Spinal cord (tissue), 10 donors: ENCODE results near the gene ARHGAP15. TPM values are rescaled to one million over a fixed set of nuclear protein-coding genes. Genes with fewer than 3 reads are reported as not detected.
A peak's percentile ranks its signal among the peaks of the same experiment; 100 is the strongest.

Experiments
- DNase-seq, 6 donors: peaks; one replicate each; pipeline versions ENCODE4 v3.0.0 to v3.0.0-alpha.2; 2013 to 2015; ENCODE audit warnings: low spot score in 6 of 6, low read depth in 4 of 6
- H3K27ac ChIP-seq: one replicate; pipeline ENCODE4 v1.5.1; 2013; ENCODE audit warnings: low read depth, low read length, control low read depth
- H3K27me3 ChIP-seq: one replicate; pipeline ENCODE4 v1.6.1; 2013; ENCODE audit warnings: low read length; ENCODE audit not compliant: control insufficient read depth, insufficient read depth
- H3K36me3 ChIP-seq: one replicate; pipeline ENCODE4 v1.6.1; 2013; ENCODE audit warnings: low read length; ENCODE audit not compliant: control insufficient read depth, insufficient read depth
- H3K4me1 ChIP-seq: one replicate; pipeline ENCODE4 v1.6.1; 2013; ENCODE audit warnings: low read length; ENCODE audit not compliant: control insufficient read depth, insufficient read depth
- H3K4me3 ChIP-seq: one replicate; pipeline ENCODE4 v1.5.1; 2013; ENCODE audit warnings: low read depth, low read length, control low read depth
- H3K9me3 ChIP-seq: one replicate; pipeline ENCODE4 v1.6.1; 2013; ENCODE audit warnings: low read length; ENCODE audit not compliant: control insufficient read depth, insufficient read depth
- WGBS: methylation state at CpG from one replicate; pipeline ENCODE4 v1.1.5; 2013; ENCODE audit warnings: missing lambda C conversion rate; ENCODE audit not compliant: insufficient coverage; 5-methylcytosine and 5-hydroxymethylcytosine counted together
- polyA plus RNA-seq, 2 donors: library from polyadenylated mRNA; unstranded; fragments of 120-200 nt; gene quantifications; one replicate each; pipeline ENCODE4 v1.2.1, GENCODE V29; 2013; ENCODE audit not compliant: insufficient read length in 2 of 2
- total RNA-seq, 2 donors: library from RNA; depleted of rRNA in 1 of 2; stranded (reverse); fragments of 120-200 nt in 1 of 2; fragments of >200 nt in 1 of 2; gene quantifications; one replicate each; pipeline versions ENCODE4 v1.2.3 to v1.2.4, GENCODE V29; 2013 to 2014
- donor health status: healthy.

ARHGAP15 gene
- total and polyA plus RNA-seq, 4 donors = 6.3 to 53.1 (median 12.5) TPM

DNA sequence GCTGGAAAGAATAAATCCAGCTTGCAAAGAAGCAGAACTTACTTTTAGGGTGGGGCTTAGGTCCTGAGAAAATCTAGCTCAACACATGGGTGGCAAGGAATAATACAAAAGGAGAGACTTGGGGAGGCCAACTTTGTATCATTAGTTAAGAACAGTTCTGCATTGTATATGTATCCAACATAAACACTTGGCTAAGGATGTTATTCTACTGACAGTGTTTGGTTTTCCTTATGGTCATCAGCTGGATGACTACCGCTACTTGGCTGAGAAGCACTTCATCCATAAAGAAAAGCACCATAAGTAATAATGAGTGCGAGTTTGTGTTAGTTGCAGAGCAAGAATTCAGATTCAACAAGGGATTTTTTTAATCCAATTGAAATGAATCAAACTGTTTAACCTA is 614.9 kb downstream of the ARHGAP15 start:
- DNase-seq = peak in 1 of 6 donors; percentile 36
- Histone ChIP-seq H3K27ac (no peak overlapping the region), H3K4me3 (no peak overlapping the region), H3K9me3 (no peaks in the 10 kb centered on the region), H3K27me3 (no peaks in the 10 kb centered on the region), H3K4me1 (no peaks in the 10 kb centered on the region), H3K36me3 (no peaks in the 10 kb centered on the region)
- WGBS = no CpG with 5 or more reads among the region's 2 CpGs

DNA sequence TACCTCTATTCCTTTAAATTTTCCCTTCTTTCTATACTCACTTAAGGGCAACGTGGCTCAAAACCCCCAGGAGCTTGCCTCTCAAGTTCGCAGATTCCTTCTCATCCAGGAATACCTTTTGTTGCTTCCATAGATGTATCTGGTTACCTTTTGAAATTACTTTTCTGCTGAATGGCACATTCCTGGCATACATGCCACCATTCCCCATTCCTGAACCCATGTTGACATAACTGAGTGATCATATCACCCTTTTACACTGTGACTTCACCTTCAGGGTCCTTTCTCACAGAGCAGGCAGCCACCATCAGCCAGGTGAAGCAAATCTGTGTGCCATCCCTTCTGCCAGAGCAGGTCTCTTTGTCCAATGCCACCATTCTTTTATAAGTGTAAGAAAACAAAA is 615.8 kb downstream of the ARHGAP15 start:
- Histone ChIP-seq H3K4me1 (no peaks in the 10 kb centered on the region), H3K4me3 (no peak overlapping the region), H3K9me3 (no peaks in the 10 kb centered on the region), H3K36me3 (no peaks in the 10 kb centered on the region), H3K27me3 (no peaks in the 10 kb centered on the region), H3K27ac (no peak overlapping the region)
- DNase-seq = no peak
- 81% methylated on average over 2 of the region's 2 CpGs for WGBS

DNA sequence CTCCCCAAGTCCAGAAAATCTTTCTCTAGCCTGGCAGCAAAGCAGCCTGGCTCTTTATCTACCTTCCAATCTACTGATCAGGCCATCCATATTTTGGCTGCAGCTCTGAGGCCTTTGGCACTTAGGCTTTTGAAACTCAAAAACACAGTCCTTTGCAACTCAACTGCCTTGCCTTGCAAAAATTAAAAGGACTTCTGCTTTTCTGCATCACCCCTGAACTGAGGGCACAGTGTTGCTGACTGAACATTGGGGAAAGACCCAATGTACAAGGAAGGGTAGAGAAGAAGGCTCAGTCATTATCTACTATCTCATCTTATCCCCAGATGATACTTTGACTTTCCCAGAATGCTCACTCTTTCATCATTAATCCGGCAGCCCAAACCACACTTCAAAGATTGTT is 625.5 kb downstream of the ARHGAP15 start:
- Histone ChIP-seq H3K27ac (no peak overlapping the region), H3K36me3 (no peaks in the 10 kb centered on the region), H3K4me1 (no peaks in the 10 kb centered on the region), H3K27me3 (no peaks in the 10 kb centered on the region), H3K4me3 (no peak overlapping the region), H3K9me3 (no peaks in the 10 kb centered on the region)
- 86% methylated on average over 1 of the region's 1 CpG for WGBS
- DNase-seq = no peak

DNA sequence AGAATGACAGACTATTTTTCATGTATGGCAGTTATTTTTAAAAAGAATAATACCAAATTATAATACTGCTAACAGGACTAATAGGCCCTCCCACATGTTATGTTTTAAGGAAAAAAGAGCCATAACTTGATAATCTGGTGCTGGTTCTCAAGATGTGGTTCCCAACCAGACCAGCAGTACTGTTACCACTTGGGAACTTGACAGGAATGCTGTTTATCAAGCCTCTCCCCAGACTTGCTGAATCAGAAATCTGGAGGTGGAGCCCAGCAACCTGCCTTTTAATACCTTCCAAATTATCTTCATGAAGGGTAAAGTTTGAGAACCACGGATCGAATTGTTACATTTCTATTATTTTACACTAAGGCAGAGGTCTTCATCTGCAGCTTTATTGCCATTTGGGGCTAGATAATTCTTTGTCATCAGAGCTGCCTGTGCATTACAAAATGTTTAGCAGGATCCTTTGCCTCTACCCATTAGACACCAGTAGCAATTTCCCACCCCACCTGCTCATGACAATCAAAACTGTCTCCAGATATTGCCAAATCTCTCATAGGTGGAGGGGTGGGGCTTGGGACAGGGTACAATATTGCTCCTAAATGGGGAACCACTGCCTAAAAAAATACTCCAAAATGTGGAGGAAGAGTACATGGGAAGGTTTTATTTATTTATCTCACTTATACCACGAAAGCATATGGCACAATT is 629.6 kb downstream of the ARHGAP15 start:
- Histone ChIP-seq H3K4me1 (no peaks in the 10 kb centered on the region), H3K9me3 (no peaks in the 10 kb centered on the region), H3K27ac (no peak overlapping the region), H3K27me3 (no peaks in the 10 kb centered on the region), H3K36me3 (no peaks in the 10 kb centered on the region), H3K4me3 (no peak overlapping the region)
- no peak for DNase-seq
- 80% methylated on average over 1 of the region's 3 CpGs for WGBS

DNA sequence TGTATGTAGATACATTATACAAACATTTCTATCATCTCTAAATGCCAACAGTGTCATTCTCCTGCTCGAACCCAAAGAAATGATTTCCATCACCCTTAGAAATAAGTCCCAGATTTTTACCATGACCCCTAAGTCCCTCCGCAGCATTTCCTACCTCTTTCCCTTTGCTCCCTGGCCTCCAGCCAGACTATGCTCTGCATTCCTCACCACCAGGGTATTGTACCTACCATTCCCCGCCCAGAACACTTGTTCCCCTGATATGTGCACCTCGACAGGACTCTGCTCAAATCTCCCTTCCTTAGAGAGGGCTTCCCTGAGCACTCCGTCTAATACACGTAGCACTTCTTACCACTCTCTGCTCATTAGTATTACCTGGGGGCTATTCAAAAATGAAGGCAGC is 630.2 kb downstream of the ARHGAP15 start:
- H3K4me1 ChIP-seq = no peaks in the 10 kb centered on the region
- H3K27me3 ChIP-seq = no peaks in the 10 kb centered on the region
- no peaks in the 10 kb centered on the region for H3K36me3 ChIP-seq
- no peak overlapping the region for H3K4me3 ChIP-seq
- no peak for DNase-seq
- no peaks in the 10 kb centered on the region for H3K9me3 ChIP-seq
- H3K27ac ChIP-seq = no peak overlapping the region
- WGBS = 61% methylated on average over 6 of the region's 6 CpGs

DNA sequence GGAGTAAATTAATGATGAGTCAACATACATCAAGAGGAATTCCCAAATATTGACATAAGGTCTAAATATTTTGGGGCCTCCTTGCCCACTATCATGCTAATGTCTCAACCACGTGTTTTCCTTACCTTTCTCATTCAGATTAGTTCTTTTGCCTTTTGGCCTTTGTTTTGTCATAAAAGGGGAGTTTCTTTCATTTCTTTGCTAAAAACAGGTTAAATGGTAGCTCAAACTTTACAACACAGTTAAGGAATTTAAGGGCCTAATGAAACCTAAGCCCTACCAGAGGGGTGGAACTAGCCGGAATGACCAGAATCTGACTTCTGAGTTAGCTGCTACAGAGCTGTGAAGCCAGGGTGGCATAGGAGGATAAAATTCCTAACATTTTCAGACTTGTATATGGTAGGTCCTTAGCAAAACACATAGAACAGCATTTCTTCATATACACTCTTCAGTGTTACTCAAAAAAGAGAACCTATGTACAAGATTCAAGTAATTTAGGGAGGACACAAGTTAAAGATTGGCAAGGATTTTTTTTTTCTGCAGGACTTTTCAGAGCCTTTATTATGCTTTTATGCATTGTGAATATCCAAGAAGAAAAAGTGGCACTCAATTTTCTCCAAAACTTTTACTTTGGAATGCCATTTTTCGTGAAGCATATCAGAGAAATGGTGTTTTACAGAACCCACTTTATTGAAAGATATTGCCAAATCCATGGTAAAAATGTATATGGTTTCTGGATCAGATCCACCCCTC is 633.1 kb downstream of the ARHGAP15 start:
- no CpG with 5 or more reads among the region's 3 CpGs for WGBS
- Histone ChIP-seq H3K9me3 (no peaks in the 10 kb centered on the region), H3K36me3 (no peaks in the 10 kb centered on the region), H3K27ac (no peak overlapping the region), H3K27me3 (no peaks in the 10 kb centered on the region), H3K4me3 (no peak overlapping the region), H3K4me1 (no peaks in the 10 kb centered on the region)
- no peak for DNase-seq

DNA sequence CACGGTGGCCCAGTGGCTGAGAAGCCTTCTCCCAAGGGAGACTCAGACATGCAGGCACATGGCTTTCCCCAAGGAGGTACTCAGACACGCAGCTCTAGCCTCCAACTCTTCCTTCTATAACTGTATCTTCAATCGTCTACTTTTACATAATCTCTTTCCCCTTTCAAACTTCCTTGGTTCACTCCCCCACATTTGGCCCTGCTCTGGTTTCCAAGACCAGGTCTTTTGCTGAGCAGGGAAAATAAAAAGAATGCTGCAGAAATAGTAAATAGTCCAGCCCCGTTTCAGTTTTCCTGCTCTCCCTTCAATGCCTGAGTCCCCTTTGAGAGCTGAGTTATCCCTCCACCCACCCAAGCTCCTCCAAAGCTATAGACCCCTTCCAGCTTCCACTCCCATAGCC is 635.0 kb downstream of the ARHGAP15 start:
- DNase-seq = no peak
- 67% methylated on average over 4 of the region's 4 CpGs for WGBS
- no peaks in the 10 kb centered on the region for H3K27me3 ChIP-seq
- no peaks in the 10 kb centered on the region for H3K9me3 ChIP-seq
- no peaks in the 10 kb centered on the region for H3K36me3 ChIP-seq
- no peaks in the 10 kb centered on the region for H3K4me1 ChIP-seq
- H3K27ac ChIP-seq = no peak overlapping the region
- no peak overlapping the region for H3K4me3 ChIP-seq

DNA sequence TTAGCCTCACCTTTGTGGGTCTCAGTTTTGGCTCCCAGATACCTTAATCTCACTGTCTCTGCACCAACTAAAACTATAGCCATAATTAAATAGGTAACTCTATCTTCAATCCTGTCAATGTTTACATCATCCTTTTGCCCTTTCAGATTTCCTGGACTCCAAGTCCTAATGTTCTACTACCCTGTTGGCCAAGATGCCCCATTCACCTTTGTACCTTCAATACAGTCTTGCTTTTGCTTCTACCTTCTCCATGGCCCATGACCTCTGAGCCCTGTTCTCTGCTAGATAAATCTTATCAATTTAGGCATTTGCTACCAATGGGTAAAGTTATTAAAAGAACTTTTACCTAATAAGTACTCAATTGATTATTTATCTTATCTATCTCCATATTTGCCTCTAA is 635.5 kb downstream of the ARHGAP15 start:
- no peak overlapping the region for H3K4me3 ChIP-seq
- no peak for DNase-seq
- H3K9me3 ChIP-seq = no peaks in the 10 kb centered on the region
- H3K27ac ChIP-seq = no peak overlapping the region
- no peaks in the 10 kb centered on the region for H3K27me3 ChIP-seq
- no peaks in the 10 kb centered on the region for H3K36me3 ChIP-seq
- no peaks in the 10 kb centered on the region for H3K4me1 ChIP-seq

DNA sequence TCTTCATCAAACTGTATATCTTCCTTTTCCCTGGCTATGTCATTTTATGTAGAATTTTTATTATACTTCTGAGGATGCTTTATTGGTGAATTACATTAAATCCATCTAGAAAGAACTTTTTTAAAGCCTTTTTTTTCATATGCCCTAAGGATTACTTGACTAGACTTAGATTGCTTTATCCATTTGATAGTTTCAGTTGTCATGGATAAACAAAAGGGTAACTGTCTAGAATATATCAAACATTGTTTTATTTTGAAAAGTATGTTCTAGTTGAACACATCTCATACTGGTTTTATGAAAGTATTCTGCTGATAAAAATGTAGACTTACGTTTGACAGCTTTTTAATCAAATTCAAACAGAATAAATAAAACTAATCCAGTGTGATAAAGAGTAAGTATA is 639.8 kb downstream of the ARHGAP15 start:
- H3K27me3 ChIP-seq = no peaks in the 10 kb centered on the region
- H3K4me3 ChIP-seq = no peak overlapping the region
- WGBS = no CpG with 5 or more reads among the region's 1 CpG
- H3K27ac ChIP-seq = no peak overlapping the region
- no peaks in the 10 kb centered on the region for H3K9me3 ChIP-seq
- no peaks in the 10 kb centered on the region for H3K4me1 ChIP-seq
- no peak for DNase-seq
- no peaks in the 10 kb centered on the region for H3K36me3 ChIP-seq

DNA sequence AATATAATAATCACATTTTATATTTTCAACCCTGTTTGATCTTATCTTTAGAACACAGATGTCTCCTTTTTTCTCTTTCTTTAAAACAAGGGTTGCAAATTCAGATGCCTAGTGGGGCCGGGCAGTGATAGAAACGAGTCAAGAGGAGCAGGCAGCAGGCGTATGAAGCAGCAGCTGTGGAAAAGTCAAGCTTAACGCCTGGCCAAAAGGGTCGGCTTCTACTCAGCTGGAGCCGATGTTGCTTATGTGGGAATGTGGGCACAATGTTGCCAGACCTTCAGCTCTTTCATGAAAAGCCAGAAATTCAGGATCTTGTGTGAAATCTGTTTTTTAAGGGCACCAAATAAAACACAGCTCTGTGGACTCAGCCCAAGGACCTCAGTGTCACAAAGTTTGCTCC is 642.7 kb downstream of the ARHGAP15 start:
- Histone ChIP-seq H3K27ac (no peak overlapping the region), H3K27me3 (no peaks in the 10 kb centered on the region), H3K4me1 (no peaks in the 10 kb centered on the region), H3K36me3 (no peaks in the 10 kb centered on the region), H3K4me3 (no peak overlapping the region), H3K9me3 (no peaks in the 10 kb centered on the region)
- DNase-seq = no peak
- WGBS = 32% methylated on average over 6 of the region's 6 CpGs
